ENCODE data around the gene EPB41. TPM values are rescaled to one million over a fixed set of nuclear protein-coding genes. Genes with fewer than 3 reads are reported as not detected.

EPB41 gene
- total and polyA plus RNA-seq, 2 experiments from 2014 or later: 26.8 to 112 TPM

DNA sequence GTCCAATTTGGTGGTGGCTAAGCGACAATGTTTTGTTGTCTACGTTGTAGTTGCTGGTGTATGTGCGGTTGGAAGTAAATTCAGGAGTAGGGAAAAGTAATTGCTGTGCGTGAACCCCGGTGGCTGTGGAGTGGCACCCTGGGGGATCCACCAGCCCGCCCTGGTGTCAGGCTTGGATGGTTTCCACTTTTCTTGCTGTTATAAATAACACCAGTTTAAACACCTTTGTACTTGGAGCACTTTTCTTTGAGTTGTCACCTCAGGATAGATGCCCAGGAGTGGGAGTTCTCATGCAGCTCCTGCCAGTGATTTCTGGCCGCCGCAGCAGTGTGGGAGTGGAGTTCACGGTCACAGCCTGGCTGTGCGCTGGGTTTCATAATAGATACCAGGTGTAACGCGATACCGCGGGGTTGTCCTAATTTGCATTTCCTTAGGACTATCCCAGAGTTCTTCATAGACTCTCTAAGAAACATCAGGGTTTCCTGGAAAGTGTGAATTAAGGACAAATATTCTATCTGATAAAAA, 222.1 kb downstream of the EPB41 start:
- Mint-ChIP-seq H3K27me3 (ENCODE audit: insufficient read depth, low read depth, poor library complexity) (peaks cover 19% of the 10 kb centered on the region), H3K27ac (no peak overlapping the region), H3K4me1 (peaks cover 8% of the 10 kb centered on the region; the same call in 2 of the 3 replicates), H3K36me3 (ENCODE audit: low read depth) (no peaks in the 10 kb centered on the region; the same call in 1 of the 3 replicates), H3K4me3 (no peak overlapping the region), H3K9me3 (peaks cover 10% of the 10 kb centered on the region; the same call in 2 of the 3 replicates)
- H4K20me1 ChIP-seq (replicated peaks; ENCODE audit: insufficient read depth): no peaks in the 10 kb centered on the region
- H3K4me1 ChIP-seq (ENCODE audit: insufficient read depth): peaks cover 19% of the 10 kb centered on the region
- DNase-seq (ENCODE audit: low spot score): peak; percentile 57
- TF ChIP-seq ETS1 (IDR thresholded peaks at IDR 0.05) (no peak), ZNF462 (CRISPR knock-in tag; IDR thresholded peaks at IDR 0.05) (no peak), POLR2AphosphoS5 (IDR thresholded peaks at IDR 0.05; ENCODE audit: low read depth) (no peak), ZNF114 (CRISPR knock-in tag; IDR thresholded peaks at IDR 0.05) (no peak), CREB1 (CRISPR knock-in tag; IDR thresholded peaks at IDR 0.05; ENCODE audit: low read depth) (no peak), REST (IDR thresholded peaks at IDR 0.05; ENCODE audit: unreplicated experiment) (no peak), JUNB (IDR thresholded peaks at IDR 0.05; ENCODE audit: unreplicated experiment) (no peak), CTCF (conservative IDR thresholded peaks at IDR 0.05; ENCODE audit: low read depth in 2 of 2) (no peak), EZH2phosphoT487 (IDR thresholded peaks at IDR 0.05; ENCODE audit: unreplicated experiment) (no peak), STAT1 (IDR thresholded peaks at IDR 0.05; ENCODE audit: unreplicated experiment) (no peak), EZH2 (IDR thresholded peaks at IDR 0.05; ENCODE audit: low read depth, unreplicated experiment) (no peak), ZNF331 (CRISPR knock-in tag; IDR thresholded peaks at IDR 0.05; ENCODE audit: low read depth) (no peak), NANOG (IDR thresholded peaks at IDR 0.05; ENCODE audit: borderline replicate concordance) (no peak)
- no peaks in the 10 kb centered on the region for H3K36me3 ChIP-seq (ENCODE audit: insufficient read depth)
- no peaks in the 10 kb centered on the region for H3K27me3 ChIP-seq (ENCODE audit: insufficient read depth)
- H3K4me2 ChIP-seq: peak overlapping the region; percentile 69; the same call in 1 of the 2 replicates
- H3K27ac ChIP-seq (ENCODE audit: low read depth): no peak overlapping the region
- H3K79me2 ChIP-seq (replicated peaks; ENCODE audit: insufficient read depth): no peaks in the 10 kb centered on the region
- H3F3A ChIP-seq (replicated peaks; ENCODE audit: low read depth): 0 out of 2 replicates have a peak, but pooled peaks cover 5% of the 10 kb centered on the region
- H3K4me3 ChIP-seq: no peak overlapping the region
- peak; percentile 65 for ATAC-seq
- H3K9me2 ChIP-seq (ENCODE audit: insufficient read depth): no peaks in the 10 kb centered on the region
- H2AFZ ChIP-seq: no peak overlapping the region
